ENCODE data around the gene ZNF333.

Gene ZNF333

DNA sequence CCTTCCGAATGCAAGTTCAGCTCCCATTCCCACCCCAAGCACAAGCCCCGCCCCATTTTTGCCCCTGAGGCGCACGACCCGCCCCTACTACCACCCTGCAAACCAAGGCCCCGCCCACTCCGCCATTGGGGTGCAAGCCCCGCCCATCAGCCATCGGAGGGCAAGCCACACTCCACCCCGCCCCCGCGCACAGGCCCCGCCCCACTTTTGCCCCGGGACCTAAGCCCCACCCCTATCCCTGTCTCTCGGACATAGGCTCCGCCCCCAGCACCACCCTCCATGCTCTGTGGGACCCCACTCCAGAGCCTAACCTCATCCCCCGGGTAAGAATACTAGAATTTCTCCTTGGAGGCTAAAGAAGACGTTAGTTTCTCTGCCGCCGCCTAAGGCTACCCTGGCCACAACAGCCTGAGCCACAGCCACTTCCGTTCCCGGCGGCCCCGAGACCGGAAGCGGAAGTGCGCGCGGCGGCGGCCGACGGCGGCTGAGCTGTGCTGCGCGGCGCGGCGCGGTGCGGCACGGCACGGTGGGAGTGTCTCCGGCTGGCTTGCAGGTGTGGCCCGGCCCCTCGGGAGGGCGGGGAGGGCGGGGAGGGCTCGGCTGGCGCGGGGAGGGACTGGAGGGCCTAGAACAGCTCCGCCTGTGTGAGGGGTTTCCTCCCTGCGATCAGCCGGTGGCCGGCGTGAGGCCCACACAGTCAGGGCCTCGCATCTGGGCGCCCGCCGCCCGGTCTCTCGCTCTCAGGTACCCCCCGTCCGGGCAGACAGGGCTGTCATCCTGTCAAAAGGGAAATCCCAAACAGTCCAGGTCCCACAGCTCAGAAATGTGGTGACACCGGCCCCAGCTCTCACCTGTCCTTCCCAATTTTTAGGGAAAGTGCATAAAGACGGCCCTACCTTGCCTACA, at the start of gene ZNF333:
ZNF333 (plus strand) TSS at position 451 of the 906 bp plus-strand sequence. CDS start 3,444 bp downstream, outside the sequence.
- DNase-seq, result peak; percentile 47 to 98 (median 92)

- DNase-seq, result no peak
Measured at GRCh38 chr19:14648506-14648905, 41.3 kb upstream of the ZNF333 start.

GRCh38 chr19:14649020-14649419, 40.8 kb upstream of the ZNF333 start:
- no peak for DNase-seq

DNA sequence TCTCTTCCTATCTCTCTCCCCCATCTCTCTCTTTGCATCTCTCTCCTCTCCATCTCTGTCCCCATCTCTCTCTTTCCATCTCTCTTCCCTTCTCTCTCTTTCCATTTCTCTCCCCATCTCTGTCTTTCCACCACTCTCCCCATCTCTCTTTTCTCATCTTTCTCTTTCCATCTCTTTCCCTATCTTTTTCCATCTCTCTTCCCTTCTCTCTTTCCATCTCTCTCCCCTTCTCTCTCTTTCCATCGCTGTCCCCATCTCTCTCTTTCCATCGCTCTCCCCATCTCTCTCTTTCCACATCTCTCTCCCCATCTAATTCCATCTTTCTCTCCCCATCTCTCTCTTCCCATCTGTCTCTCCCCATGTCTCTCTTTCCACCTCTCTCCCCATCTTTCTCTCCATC, 39.7 kb upstream of the ZNF333 start:
- no peak for DNase-seq

DNA sequence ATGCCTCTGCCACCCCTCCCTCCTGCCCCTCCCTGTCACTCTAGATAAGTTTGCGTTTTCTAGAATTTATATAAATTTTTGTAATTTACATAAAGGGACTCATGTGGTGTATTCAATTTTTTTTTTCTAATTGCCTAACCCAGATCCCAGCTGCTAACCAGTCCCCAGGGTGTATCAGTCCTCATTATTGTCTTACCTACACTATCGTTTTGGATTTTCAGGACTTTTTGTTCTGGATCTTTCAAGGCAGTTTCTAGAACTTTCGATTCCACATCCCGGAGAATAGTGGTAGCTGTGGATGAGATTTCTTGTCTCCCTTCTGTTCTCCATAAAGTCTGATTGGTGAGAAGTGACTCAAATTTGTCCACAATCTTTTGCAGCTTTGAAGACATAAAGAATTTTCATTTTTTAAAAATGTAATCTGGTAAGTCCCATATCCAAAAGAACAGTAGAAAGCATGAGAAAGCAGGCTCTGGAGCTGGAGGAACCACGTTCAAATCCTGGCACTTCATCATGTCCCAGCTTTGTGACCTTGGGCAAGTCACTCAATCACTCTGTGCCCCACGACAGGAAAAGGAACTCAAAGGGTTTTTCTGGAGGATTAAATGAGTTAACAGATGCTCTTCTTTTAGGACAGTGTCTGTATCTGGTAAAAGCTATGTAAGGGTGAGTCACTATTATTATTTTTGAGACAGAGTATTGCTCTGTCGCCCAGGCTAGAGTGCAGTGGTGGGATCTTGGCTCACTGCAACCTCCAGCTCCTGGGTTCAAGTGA, 34.9 kb upstream of the ZNF333 start:
- no peak for DNase-seq

GRCh38 chr19:14655726-14656125, 34.1 kb upstream of the ZNF333 start:
- no peak for DNase-seq

- no peak for DNase-seq
Measured at GRCh38 chr19:14659874-14660489, 29.9 kb upstream of the ZNF333 start.

- no peak for DNase-seq
Measured at GRCh38 chr19:14661372-14661924, 28.4 kb upstream of the ZNF333 start.

DNA sequence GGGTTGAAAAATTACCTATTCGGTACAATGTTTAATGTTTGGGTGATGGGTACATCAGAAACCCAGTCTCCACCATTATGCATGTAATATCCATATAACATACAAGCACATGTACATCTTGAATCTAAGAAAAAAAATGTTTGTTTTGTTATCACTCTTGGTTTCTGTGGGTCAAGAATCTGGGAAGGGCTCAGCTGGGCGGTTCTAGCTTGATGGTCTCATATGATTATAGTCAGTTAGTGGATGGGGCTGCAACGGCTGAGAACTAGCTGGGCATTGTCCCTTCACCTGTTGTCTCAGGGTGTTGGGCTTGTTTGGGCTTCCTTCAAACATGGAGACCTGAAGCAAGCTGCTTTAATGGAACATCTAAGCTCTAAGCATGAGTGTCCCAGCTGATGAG, 19.9 kb upstream of the ZNF333 start:
- DNase-seq, result no peak

- no peak for DNase-seq
Measured at GRCh38 chr19:14670408-14670807, 19.4 kb upstream of the ZNF333 start.

DNA sequence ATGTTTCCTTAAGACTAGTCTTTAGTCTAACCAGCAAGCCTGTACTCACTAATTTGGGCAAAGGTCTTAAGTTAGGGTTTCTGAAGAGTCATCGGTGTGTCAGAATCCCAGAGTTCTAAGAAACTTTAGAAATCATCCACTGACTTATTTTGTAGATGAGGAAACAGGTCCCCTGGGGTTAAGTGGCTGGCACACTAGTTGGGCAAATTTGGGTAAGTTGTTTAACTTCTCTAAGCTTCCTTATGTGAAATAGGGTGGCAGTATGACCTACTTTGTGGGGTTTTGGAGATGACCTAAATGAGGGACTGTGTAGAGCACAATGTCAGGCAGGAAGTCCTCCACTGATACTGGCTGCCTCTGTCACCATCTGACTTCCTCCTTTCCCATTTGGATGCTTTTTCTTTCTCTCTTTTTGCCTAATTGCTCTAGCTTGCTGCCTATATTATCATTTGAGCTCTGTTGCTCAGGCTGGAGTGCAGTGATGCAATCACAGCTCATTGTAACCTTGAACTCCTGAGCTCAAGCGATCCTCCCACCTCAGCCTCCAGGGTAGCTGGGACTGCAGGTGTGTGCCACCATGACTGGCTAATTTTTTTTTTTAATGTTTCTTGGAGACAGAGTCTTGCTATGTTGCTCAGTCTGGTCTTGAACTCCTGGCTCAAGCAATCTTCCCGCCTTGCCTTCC, 17.5 kb upstream of the ZNF333 start:
- no peak for DNase-seq

DNA sequence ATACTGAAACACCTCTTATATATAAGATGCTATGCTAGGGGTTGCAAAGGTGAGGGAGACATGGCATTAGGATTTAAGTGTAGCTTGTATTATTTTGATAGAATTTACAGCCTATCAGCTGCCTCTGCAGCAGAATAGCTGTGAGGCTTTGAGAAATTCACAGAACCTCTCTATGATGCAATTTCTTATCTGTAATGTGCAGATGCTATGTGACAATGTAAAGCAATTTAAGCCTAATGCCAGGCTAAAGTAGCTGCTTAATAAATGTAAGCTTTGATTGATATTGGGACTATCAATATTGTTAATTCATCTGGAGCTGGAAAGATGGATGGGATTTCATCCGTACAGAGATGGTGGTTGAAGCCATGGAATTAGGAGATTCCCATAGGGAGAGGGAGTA, 16.8 kb upstream of the ZNF333 start:
- no peak for DNase-seq

DNA sequence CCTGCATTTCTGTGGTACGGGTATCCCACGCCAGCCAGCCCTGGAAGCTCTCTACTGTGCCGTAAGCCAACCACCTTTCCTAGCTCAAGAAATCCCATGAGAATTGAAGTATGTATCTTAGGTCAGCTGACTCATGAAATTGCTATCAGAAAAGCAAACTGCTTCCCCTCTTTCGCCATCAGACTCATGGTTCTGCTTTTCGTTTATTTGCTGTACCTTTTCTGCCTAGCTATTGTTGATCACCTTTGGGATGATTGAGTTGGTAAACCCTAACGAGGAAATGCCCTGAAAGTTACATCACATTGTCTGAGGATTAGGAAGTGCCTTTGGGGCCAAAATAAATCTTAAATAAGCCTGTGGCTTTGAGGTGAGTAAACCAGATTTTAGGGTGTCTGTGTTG, 15.1 kb upstream of the ZNF333 start, which contains the start of gene ADGRE3:
ADGRE3 (minus strand) TSS at position 81 of the 400 bp plus-strand sequence; CDS start at position 7, 74 bp downstream.
- DNase-seq, result no peak

DNA sequence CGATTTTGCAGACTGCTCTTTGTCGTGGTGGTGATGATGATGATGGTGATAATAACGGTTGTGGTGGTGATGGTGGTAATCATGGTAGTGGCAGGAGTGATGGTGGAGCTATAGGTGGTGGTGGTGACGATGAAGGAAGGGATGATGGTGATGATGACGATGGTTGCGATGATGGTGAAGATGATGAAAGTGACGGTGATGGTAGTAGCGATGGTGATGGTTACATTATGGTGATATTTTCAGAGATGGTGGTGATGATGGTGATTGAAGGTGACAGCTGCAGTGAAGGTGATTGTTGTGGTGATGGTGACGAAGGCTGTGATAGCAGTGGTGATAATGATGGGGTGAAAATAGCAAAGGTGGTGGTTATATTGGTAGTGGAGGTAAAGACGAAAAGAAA, 13.1 kb upstream of the ZNF333 start:
- no peak for DNase-seq

DNA sequence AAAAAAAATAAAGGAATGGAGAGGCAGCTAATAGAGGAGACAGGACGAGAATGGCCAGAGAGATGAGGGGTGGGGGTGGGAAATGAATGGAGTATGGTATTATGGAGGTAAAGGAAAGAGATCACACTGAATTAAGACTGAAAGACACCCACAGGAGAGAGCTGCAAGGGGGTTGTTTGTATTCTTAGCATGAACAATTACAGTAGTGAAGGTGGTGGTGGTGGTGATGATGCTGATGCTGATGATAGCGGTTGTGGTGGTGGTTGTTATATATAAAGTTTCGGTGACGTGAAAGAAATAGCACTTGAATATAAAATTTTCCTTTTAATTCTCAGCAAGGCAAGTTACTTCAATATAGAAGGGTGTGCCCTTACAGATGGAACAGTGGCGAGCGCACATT, 12.4 kb upstream of the ZNF333 start:
- peak in 1 of 56 donors; percentile 5 for DNase-seq

GRCh38 chr19:14678199-14678598, 11.6 kb upstream of the ZNF333 start:
- no peak for DNase-seq

DNA sequence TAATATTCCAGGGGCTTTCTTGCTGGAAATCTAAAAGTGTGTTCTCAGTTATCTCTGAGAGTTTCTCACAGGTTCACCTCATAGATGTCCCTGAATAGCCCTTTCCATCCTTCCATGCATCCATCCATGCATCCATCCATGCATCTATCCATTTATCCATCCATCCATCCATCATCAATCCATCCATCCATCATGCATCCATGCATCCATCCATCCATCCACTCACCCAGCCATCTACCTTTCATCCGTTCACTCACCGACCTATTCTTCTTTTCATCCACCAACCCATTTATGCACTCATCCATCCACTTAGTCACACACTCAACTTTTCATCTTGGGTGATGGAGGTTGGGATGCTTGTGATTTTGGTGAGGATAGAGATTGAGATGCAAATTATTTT, 7.8 kb upstream of the ZNF333 start:
- no peak for DNase-seq

GRCh38 chr19:14683439-14683838, 6.4 kb upstream of the ZNF333 start:
- DNase-seq, result no peak

DNA sequence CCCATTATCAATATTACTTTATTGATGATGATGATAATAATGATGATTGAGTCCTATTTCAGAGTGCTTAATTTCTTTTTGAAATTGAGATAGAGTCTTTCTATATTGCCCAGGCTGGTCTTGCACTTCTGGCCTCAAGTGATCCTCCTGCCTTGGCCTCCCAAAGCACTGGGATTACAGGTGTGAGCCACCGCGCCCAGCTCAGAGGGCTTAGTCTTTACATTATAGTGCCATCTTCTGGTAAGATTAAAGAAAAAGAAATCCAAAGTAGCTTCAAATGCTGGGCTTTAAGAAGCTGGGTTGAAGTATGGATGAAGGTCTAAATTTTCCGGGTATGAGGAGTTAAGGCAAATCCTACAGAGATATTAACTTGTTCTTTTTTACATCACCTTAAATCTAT, 3.4 kb upstream of the ZNF333 start:
- DNase-seq, result no peak

DNA sequence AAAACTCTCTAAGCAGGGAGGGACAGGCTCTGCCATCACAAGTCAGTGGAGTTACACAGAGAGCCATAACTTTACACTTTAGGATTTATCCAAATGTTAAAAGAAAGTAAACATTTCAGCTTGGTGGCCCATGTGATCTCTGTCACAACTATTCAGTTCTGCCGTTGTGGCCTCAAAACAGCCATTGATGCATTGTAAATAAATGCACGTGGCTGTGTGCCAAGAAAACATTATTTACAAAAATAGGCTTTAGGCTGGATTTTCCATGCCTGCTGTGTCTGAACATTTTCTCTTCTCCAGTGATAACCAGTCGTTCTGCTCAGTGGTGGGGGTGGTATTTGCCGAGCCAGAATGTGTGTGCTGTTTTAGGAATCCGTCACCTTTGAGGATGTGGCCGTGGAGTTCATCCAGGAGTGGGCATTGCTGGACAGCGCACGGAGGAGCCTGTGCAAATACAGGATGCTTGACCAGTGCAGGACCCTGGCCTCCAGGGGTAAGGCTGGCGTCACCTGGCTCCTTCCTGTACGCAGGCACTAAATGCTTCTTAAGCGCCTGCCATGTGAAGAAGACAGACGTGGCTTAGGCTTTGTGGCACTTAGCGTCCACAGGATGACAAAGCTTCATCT, 4.9 kb downstream of the ZNF333 start:
- no peak for DNase-seq

DNA sequence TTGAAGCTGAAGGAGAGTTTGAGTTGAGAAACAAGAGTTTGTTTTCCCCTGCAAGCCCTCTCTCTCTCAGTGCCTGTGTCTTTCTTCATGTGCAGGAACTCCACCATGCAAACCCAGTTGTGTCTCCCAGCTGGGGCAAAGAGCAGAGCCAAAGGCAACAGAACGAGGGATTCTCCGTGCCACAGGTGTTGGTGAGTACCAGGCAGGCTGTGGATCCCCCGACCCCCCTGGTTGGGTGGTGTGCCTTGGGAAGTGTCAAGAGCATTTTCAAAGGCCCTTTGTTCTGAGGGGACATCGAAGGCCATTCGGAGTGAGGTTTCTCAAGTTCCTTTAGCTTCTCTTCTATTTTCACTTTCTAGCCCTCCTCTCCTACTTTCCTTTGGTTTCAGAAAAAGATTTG, 5.6 kb downstream of the ZNF333 start:
- no peak for DNase-seq

Data from nucleus accumbens (tissue), 56 donors.